ENCODE data around the gene TERT. TPM values are rescaled to one million over a fixed set of nuclear protein-coding genes. Genes with fewer than 3 reads are reported as not detected.
"Not testable (repeated sequence)": the region's sequence is repeated elsewhere in the genome, so short reads cannot be mapped to it uniquely, and the experiment has no call there.

TERT gene
- total and polyA plus RNA-seq, 2 experiments from 2014 or later = 0.08 TPM; not detected in 1

DNA sequence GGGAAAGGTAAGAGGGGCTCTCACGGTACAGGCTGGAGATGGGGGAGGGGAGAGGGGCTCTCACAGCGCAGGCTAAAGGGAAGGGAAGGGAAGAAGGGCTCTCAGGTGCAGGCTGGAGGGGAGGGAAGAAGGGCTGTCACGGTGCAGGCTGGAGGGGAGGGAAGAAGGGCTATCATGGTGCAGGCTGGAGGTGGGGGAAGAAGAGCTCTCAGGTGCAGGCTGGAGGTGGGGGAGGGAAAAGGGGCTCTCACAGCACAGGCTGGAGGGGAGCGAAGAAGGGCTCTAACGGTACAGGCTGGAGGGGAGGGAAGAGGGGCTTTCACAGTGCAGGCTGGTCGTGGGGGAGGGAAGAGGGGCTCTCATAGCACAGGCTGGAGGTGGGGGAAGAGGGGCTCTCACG lies 65.0 kb downstream of the TERT start:
- no peak overlapping the region for H3K4me3 ChIP-seq
- H2AFZ ChIP-seq = no peak overlapping the region
- H3K27me3 ChIP-seq = no peaks in the 10 kb centered on the region
- no peaks in the 10 kb centered on the region for H4K20me1 ChIP-seq (ENCODE audit: insufficient read depth, poor library complexity, severe bottlenecking)
- no peaks in the 10 kb centered on the region for H3K36me3 ChIP-seq (replicated peaks; ENCODE audit: insufficient read depth, low read depth)
- TF ChIP-seq EZH2phosphoT487 (IDR thresholded peaks at IDR 0.05; ENCODE audit: low read depth, severe bottlenecking, unreplicated experiment) = no peak
- no peak overlapping the region for H3K4me2 ChIP-seq
- 83% methylated on average over 1 of the region's 7 CpGs for WGBS (ENCODE audit: low lambda C conversion rate, missing lambda C conversion rate)
- H3K27ac ChIP-seq = no peak overlapping the region
- no peak for DNase-seq (ENCODE audit: low spot score)
- no peaks in the 10 kb centered on the region for H3K9me2 ChIP-seq (replicated peaks; ENCODE audit: insufficient read depth)
- no peaks in the 10 kb centered on the region for H3K9me3 ChIP-seq (ENCODE audit: low read depth)
- no peaks in the 10 kb centered on the region for H3K79me2 ChIP-seq
- no peaks in the 10 kb centered on the region for H3K4me1 ChIP-seq (ENCODE audit: insufficient read depth)

DNA sequence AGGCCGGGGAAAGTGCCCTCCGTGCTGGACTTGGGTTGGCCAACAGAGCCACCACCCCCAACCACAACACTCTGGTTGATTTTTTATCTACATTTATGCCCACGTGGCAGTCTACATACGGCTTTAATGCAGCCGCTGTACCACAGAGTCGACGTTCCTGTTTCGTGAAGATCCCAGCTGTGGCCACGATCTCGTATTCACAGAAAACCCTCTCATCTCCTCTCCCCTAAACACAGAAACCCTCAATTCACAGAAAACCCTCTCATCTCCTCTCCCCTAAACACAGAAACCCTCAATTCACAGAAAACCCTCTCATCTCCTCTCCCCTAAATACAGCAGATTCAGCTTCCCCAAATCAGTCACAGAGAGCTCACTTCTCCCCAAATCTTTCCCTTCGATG lies 65.8 kb downstream of the TERT start:
- H3K27me3 ChIP-seq = not testable (repeated sequence)

DNA sequence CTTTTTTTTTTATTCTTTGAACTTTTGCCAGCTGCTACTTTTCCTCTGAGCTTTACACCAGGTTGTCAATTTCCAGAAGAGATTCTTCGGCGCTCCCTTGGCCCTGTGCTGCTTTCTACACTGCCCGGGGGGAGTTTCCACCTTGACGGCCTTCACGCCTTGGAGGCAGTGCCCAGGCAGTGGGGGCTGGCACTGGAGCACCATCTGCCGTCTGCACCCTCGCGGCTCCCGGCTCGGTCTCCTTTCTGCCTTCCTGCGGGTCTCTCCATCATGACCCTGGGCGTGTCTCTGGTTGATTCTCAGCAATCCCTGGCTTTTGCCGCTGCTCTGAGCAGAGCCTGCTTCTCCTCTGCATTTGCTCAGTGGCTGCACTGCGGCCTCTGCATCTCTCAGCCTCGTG lies 66.7 kb downstream of the TERT start:
- no peaks in the 10 kb centered on the region for H3K9me2 ChIP-seq (replicated peaks; ENCODE audit: insufficient read depth)
- DNase-seq (ENCODE audit: low spot score) = no peak
- H3K27ac ChIP-seq = no peak overlapping the region
- WGBS (ENCODE audit: low lambda C conversion rate, missing lambda C conversion rate) = 61% methylated on average over 15 of the region's 15 CpGs
- H3K4me1 ChIP-seq (ENCODE audit: insufficient read depth) = no peaks in the 10 kb centered on the region
- TF ChIP-seq, protein P1, sequence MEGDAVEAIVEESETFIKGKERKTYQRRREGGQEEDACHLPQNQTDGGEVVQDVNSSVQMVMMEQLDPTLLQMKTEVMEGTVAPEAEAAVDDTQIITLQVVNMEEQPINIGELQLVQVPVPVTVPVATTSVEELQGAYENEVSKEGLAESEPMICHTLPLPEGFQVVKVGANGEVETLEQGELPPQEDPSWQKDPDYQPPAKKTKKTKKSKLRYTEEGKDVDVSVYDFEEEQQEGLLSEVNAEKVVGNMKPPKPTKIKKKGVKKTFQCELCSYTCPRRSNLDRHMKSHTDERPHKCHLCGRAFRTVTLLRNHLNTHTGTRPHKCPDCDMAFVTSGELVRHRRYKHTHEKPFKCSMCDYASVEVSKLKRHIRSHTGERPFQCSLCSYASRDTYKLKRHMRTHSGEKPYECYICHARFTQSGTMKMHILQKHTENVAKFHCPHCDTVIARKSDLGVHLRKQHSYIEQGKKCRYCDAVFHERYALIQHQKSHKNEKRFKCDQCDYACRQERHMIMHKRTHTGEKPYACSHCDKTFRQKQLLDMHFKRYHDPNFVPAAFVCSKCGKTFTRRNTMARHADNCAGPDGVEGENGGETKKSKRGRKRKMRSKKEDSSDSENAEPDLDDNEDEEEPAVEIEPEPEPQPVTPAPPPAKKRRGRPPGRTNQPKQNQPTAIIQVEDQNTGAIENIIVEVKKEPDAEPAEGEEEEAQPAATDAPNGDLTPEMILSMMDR (IDR thresholded peaks at IDR 0.05; ENCODE audit: poor library complexity) = no peak
- TF ChIP-seq EZH2phosphoT487 (IDR thresholded peaks at IDR 0.05; ENCODE audit: low read depth, severe bottlenecking, unreplicated experiment) (no peak), EZH2 (IDR thresholded peaks at IDR 0.05; ENCODE audit: borderline replicate concordance) (no peak)
- no peaks in the 10 kb centered on the region for H3K27me3 ChIP-seq
- no peaks in the 10 kb centered on the region for H4K20me1 ChIP-seq (ENCODE audit: insufficient read depth, poor library complexity, severe bottlenecking)
- no peaks in the 10 kb centered on the region for H3K9me3 ChIP-seq (ENCODE audit: low read depth)
- no peak overlapping the region for H3K4me2 ChIP-seq
- no peak overlapping the region for H2AFZ ChIP-seq
- no peaks in the 10 kb centered on the region for H3K36me3 ChIP-seq (replicated peaks; ENCODE audit: insufficient read depth, low read depth)
- H3K4me3 ChIP-seq = no peak overlapping the region
- no peaks in the 10 kb centered on the region for H3K79me2 ChIP-seq

More for the DNA sequence above, 65.8 kb downstream of the TERT start:
- not testable (repeated sequence) for H2AFZ ChIP-seq; DNase-seq (ENCODE audit: low spot score); H3K4me1 ChIP-seq (ENCODE audit: insufficient read depth); H3K4me3 ChIP-seq; H3K36me3 ChIP-seq (replicated peaks; ENCODE audit: insufficient read depth, low read depth); H3K27ac ChIP-seq; H3K4me2 ChIP-seq; H3K9me2 ChIP-seq (replicated peaks; ENCODE audit: insufficient read depth); H4K20me1 ChIP-seq (ENCODE audit: insufficient read depth, poor library complexity, severe bottlenecking); H3K79me2 ChIP-seq; H3K9me3 ChIP-seq (ENCODE audit: low read depth)
- WGBS (ENCODE audit: low lambda C conversion rate, missing lambda C conversion rate) = 94% methylated on average over 7 of the region's 11 CpGs

DNA sequence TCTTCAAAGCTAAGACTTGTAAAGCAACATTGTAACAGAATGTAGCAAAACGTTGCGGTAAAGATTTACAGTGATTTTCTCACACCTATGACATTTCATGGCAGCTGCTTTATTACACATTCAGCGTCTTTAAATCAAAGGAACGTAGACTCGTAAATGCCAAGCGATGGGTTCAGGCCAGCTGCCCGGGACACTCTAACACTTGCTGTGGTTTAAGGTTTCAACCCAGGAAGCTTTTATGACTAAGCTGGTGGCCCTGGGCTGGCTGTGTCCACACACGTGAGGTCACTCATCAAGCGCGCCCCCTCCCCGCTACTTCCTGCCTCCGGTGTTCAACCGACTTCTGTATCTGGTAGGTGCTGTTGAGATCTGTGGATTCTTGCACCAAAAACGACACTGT lies 67.2 kb downstream of the TERT start:
- no peak for TF ChIP-seq EZH2 (IDR thresholded peaks at IDR 0.05; ENCODE audit: borderline replicate concordance)
- TF ChIP-seq EZH2phosphoT487 (IDR thresholded peaks at IDR 0.05; ENCODE audit: low read depth, severe bottlenecking, unreplicated experiment) = peak; percentile 44
- Histone ChIP-seq H3K9me2 (replicated peaks; ENCODE audit: insufficient read depth) (no peaks in the 10 kb centered on the region), H3K4me2 (no peak overlapping the region), H3K4me1 (ENCODE audit: insufficient read depth) (no peaks in the 10 kb centered on the region), H2AFZ (no peak overlapping the region), H3K4me3 (no peak overlapping the region), H3K27me3 (no peaks in the 10 kb centered on the region), H4K20me1 (ENCODE audit: insufficient read depth, poor library complexity, severe bottlenecking) (no peaks in the 10 kb centered on the region), H3K9me3 (ENCODE audit: low read depth) (no peaks in the 10 kb centered on the region), H3K27ac (no peak overlapping the region), H3K79me2 (no peaks in the 10 kb centered on the region), H3K36me3 (replicated peaks; ENCODE audit: insufficient read depth, low read depth) (no peaks in the 10 kb centered on the region)
- 33% methylated on average over 14 of the region's 14 CpGs for WGBS (ENCODE audit: low lambda C conversion rate, missing lambda C conversion rate)
- peak; percentile 41 for DNase-seq (ENCODE audit: low spot score)

DNA sequence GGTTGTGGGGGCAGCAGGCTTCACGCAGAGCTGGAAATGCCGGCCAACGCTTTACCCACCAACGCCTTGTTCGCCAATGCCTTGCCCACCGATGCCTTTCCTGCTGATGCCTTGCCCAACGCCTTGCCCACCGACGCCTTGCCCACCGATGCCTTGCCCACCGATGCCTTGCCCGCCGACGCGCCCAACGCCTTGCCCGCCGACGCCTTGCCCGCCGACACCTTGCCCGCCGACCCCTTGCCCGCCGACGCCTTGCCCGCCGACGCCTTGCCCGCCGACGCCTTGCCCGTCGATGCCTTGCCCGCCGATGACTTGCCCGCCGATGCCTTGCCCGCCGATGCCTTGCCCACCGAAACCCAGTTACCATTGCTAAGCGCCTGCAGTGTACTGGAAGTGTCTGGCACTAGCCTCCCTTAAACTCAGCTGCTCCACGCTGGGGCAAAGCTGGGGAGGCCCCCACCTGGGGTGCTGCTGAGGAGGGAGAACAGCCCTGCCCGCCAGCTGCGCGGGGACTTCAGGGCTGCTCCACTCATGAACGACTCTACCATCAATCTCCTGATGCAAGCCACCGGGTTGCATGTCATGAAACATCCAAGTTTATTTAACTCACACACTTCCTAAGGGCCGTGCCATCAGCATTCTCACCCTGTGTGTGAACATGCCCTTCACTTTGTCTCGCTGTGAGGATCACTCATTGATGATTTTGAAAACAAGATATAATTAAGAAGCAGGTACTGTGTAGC lies 67.9 kb downstream of the TERT start:
- no peaks in the 10 kb centered on the region for H3K9me3 ChIP-seq (ENCODE audit: low read depth)
- TF ChIP-seq, protein P1 (IDR thresholded peaks at IDR 0.05; ENCODE audit: poor library complexity) = no peak
- TF ChIP-seq EZH2phosphoT487 (IDR thresholded peaks at IDR 0.05; ENCODE audit: low read depth, severe bottlenecking, unreplicated experiment) = no peak
- no peak for TF ChIP-seq EZH2 (IDR thresholded peaks at IDR 0.05; ENCODE audit: borderline replicate concordance)
- H3K4me3 ChIP-seq = no peak overlapping the region
- no peaks in the 10 kb centered on the region for H3K36me3 ChIP-seq (replicated peaks; ENCODE audit: insufficient read depth, low read depth)
- no peaks in the 10 kb centered on the region for H4K20me1 ChIP-seq (ENCODE audit: insufficient read depth, poor library complexity, severe bottlenecking)
- H3K27me3 ChIP-seq = no peaks in the 10 kb centered on the region
- no peaks in the 10 kb centered on the region for H3K4me1 ChIP-seq (ENCODE audit: insufficient read depth)
- no peak overlapping the region for H3K4me2 ChIP-seq
- WGBS (ENCODE audit: low lambda C conversion rate, missing lambda C conversion rate) = 88% methylated on average over 31 of the region's 50 CpGs
- no peaks in the 10 kb centered on the region for H3K79me2 ChIP-seq
- no peak overlapping the region for H2AFZ ChIP-seq
- H3K9me2 ChIP-seq (replicated peaks; ENCODE audit: insufficient read depth) = no peaks in the 10 kb centered on the region
- H3K27ac ChIP-seq = no peak overlapping the region
- no peak for DNase-seq (ENCODE audit: low spot score)

Data from hepatocyte (in vitro differentiated cells).